ENCODE data around the gene LBH.

- TF ChIP-seq ELF4 (IDR thresholded peaks at IDR 0.05) (no peak), LEF1 (IDR thresholded peaks at IDR 0.05; ENCODE audit: borderline replicate concordance) (no peak)
Measured at GRCh38 chr2:30233271-30234009, 2.1 kb downstream of the LBH start.

All from HEK293T (cell line).